Spleen (tissue), 7 donors: ENCODE measurements around the gene HES4.

Experiments used
- POLR2A ChIP-seq, 3 donors: fragments of 450-650 bp; IDR thresholded peaks; one replicate each; pipeline ENCODE4 v1.5.1; 2017; ENCODE audit warnings: antibody characterized with exemption in 3 of 3, mild to moderate bottlenecking in 1 of 3
- TF ChIP-seq, protein P1 (sequence below), 11 experiments: fragments of 200-600 bp in 7 of 11; fragments of 450-650 bp in 4 of 11; sonication (generic) in 4 of 11; IDR thresholded peaks in 8 of 11; conservative IDR thresholded peaks in 3 of 11; 1 replicate in 7 of 11; 2 replicates in 4 of 11; pipeline versions ENCODE4 v1.4.0 to v1.8.0; 2016 to 2021; ENCODE audit warnings: antibody characterized with exemption in 11 of 11, inconsistent platforms in 4 of 11, mild to moderate bottlenecking in 1 of 11
- donor health status: DM: no; HTN: no; CAD: no; lungs with moderate emphysema.
- donor health status: DM: no; HTN: no; CAD: no.
- donor health status: DM: no; HTN: no; CAD: no.

DNA sequence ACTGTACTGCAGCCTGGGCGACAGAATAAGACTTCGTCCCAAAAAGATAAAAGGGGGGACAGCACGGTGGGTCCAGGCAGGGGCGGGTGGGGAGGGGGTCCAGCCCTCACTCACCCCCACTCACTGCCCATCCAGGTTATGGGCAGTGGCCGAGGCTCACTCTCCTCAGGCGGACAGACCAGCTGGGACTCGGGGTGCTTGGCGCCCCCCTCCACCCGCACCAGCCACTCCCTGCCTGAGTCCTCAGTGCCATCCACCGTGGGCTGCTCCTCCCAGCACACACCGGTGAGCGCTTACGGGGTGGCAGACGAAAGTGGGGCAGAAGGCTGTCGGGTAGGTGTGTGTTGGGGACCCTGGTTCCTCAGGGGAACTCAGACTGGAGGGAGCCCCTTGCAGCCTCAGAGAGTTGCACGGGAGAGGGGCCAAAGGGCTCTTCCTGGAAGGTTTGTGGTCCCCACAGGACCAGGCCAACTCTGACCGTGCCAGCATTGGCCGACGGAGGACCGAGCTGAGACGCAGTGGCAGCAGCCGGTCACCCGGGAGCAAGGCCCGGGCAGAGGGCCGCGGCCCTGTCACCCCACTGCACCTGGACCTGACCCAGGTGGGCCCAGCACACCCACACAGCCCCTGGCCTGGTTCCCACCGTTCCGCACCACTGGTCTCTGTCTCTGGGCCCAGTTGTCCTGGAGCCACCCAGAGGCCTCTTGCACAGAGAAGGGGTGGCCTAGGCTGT, 27.0 kb downstream of the HES4 start:
- no peak for TF ChIP-seq POLR2A (IDR thresholded peaks at IDR 0.05)
- TF ChIP-seq, protein P1, sequence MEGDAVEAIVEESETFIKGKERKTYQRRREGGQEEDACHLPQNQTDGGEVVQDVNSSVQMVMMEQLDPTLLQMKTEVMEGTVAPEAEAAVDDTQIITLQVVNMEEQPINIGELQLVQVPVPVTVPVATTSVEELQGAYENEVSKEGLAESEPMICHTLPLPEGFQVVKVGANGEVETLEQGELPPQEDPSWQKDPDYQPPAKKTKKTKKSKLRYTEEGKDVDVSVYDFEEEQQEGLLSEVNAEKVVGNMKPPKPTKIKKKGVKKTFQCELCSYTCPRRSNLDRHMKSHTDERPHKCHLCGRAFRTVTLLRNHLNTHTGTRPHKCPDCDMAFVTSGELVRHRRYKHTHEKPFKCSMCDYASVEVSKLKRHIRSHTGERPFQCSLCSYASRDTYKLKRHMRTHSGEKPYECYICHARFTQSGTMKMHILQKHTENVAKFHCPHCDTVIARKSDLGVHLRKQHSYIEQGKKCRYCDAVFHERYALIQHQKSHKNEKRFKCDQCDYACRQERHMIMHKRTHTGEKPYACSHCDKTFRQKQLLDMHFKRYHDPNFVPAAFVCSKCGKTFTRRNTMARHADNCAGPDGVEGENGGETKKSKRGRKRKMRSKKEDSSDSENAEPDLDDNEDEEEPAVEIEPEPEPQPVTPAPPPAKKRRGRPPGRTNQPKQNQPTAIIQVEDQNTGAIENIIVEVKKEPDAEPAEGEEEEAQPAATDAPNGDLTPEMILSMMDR (IDR thresholded peaks at IDR 0.05 in 8 of 11, conservative IDR thresholded peaks at IDR 0.05 in 3 of 11) = no peak
